MCF 10A (cell line): ENCODE results near the gene TNNT2. TPM values are rescaled to one million over a fixed set of nuclear protein-coding genes. Genes with fewer than 3 reads are reported as not detected.

Experiments used
- BruUV-seq: library from RNA; stranded (reverse); fragments of 400-500 nt; replicated peaks from 2 replicates; lab custom pipeline; 2021; lab: Mats Ljungman, UMichigan
- CTCF ChIA-PET: fragments of 300-600 bp; sonication (Branson Sonifier 250); formaldehyde crosslinking; extraction: SDS; loops from one replicate; lab custom pipeline; 2021; ENCODE audit warnings: antibody characterized with exemption, inconsistent platforms; lab: Yijun Ruan, JAX
- POLR2A ChIA-PET: fragments of 300-600, 350-650 bp; sonication (Branson Sonifier 250); formaldehyde crosslinking; extraction: SDS; loops from one replicate; lab custom pipeline; 2020; ENCODE audit warnings: antibody characterized with exemption, inconsistent platforms; lab: Yijun Ruan, JAX
- DNase-seq: peaks from one replicate; pipeline ENCODE4 v3.0.0-alpha.2; 2018; ENCODE audit not compliant: unreplicated experiment
- H3K27ac Mint-ChIP-seq: one replicate; pipeline ENCODE4 v1.8.0; 2022; ENCODE audit warnings: mild to moderate bottlenecking, low read depth, mixed read lengths; ENCODE audit not compliant: unreplicated experiment
- H3K27me3 Mint-ChIP-seq: one replicate; pipeline ENCODE4 v1.8.0; 2022; ENCODE audit warnings: mixed read lengths; ENCODE audit not compliant: insufficient read depth, unreplicated experiment
- H3K36me3 Mint-ChIP-seq: one replicate; pipeline ENCODE4 v1.8.0; 2022; ENCODE audit warnings: mild to moderate bottlenecking, moderate library complexity, mixed read lengths; ENCODE audit not compliant: insufficient read depth, unreplicated experiment
- H3K4me1 Mint-ChIP-seq: one replicate; pipeline ENCODE4 v1.8.0; 2022; ENCODE audit warnings: mixed read lengths; ENCODE audit not compliant: insufficient read depth, unreplicated experiment
- H3K4me3 Mint-ChIP-seq: one replicate; pipeline ENCODE4 v1.8.0; 2022; ENCODE audit warnings: mild to moderate bottlenecking, moderate library complexity, mixed read lengths; ENCODE audit not compliant: unreplicated experiment
- H3K9me3 Mint-ChIP-seq: one replicate; pipeline ENCODE4 v1.8.0; 2022; ENCODE audit warnings: mixed read lengths; ENCODE audit not compliant: unreplicated experiment
- intact Hi-C: fragments of 100-400 bp; cut with micrococcal nuclease; formaldehyde crosslinking; loops from 2 replicates; pipeline ENCODE4 v1.14.1; 2022
- total RNA-seq: library from RNA; stranded (reverse); gene quantifications from 2 replicates; pipeline ENCODE4 v1.2.3, GENCODE V29; 2022
- TF ChIP-seq, protein P1 (sequence below): fragments of 200-600 bp; IDR thresholded peaks from one replicate; pipeline ENCODE4 v1.8.0; 2022; ENCODE audit warnings: antibody characterized with exemption, mild to moderate bottlenecking; ENCODE audit not compliant: unreplicated experiment

TNNT2 gene
- total RNA-seq, 1 experiment from 2014 or later, result 0.37 TPM

DNA sequence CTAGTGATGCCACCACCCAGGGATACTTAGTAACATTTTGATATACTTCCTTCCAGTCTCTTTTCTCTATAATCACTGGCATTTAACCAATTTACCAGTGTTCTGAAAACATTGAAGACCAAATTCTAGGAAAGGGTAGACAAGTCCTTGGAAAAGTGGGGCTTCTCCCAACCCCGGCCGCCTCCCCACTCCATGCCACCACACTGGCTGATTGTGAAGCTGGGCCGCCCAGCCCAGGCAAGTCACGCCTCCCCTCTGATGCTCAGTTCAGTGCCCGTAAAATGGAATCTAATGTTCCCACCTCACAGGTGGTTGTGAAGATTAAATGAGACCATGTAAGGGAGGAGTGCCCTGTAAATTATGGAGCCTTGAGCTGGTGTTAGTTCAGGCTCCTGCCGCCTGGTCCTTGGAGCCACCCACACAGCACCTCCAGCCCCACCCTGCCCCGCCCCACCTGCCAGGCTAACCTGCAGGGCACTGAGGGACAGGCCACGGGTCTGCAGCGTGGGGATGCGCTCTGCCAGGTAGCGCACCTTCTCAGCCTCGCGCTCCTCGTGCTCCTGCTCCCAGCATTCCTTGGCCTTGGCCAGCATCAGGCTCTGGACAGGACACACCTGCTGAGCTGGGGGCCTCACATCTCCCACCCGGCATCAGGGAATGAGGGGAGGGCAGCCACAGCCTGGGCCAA, 36.7 kb upstream of the TNNT2 start:
- Mint-ChIP-seq H3K27ac (no peak overlapping the region), H3K36me3 (no peaks in the 10 kb centered on the region), H3K4me1 (no peaks in the 10 kb centered on the region), H3K4me3 (no peak overlapping the region), H3K9me3 (no peaks in the 10 kb centered on the region), H3K27me3 (peaks cover 39% of the 10 kb centered on the region)
- no TSS peak for BruUV-seq
- POLR2A ChIA-PET, result no interaction called here
- DNase-seq, result no peak
- CTCF ChIA-PET, result interaction anchor here (0.8 to 16.7 kb wide), 5 partner anchors 25 to 191 kb away, joined by 3 to 539 read pairs (median 4); no protein-coding TSS in a partner anchor
- intact Hi-C loops, result no loop called here
- TF ChIP-seq, protein P1, sequence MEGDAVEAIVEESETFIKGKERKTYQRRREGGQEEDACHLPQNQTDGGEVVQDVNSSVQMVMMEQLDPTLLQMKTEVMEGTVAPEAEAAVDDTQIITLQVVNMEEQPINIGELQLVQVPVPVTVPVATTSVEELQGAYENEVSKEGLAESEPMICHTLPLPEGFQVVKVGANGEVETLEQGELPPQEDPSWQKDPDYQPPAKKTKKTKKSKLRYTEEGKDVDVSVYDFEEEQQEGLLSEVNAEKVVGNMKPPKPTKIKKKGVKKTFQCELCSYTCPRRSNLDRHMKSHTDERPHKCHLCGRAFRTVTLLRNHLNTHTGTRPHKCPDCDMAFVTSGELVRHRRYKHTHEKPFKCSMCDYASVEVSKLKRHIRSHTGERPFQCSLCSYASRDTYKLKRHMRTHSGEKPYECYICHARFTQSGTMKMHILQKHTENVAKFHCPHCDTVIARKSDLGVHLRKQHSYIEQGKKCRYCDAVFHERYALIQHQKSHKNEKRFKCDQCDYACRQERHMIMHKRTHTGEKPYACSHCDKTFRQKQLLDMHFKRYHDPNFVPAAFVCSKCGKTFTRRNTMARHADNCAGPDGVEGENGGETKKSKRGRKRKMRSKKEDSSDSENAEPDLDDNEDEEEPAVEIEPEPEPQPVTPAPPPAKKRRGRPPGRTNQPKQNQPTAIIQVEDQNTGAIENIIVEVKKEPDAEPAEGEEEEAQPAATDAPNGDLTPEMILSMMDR, result no peak

DNA sequence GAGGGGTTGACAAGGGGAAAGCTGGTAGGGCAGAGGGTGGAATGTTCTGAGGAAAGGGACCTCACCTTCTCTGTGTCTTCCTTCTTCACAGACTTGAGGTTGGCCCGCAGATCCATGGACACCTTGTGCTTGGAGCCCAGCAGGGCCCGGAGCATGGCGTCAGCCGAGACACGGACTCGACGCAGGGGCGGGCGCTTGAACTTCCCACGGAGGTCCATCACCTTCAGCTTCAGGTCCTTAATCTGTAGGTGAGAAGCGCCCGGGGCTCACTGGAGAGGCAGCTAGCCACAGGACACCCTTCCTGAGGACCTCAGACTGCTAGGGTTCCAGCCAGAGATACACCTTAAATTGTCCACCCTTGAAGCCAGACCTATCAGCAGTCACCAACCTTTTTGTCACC, 33.8 kb upstream of the TNNT2 start:
- ChIA-PET POLR2A (interaction anchor here (1.1 to 1.9 kb wide), 2 partner anchors 9 to 24 kb away, joined by 3 to 4 read pairs; no protein-coding TSS in a partner anchor), CTCF (interaction anchor here (0.6 to 16.7 kb wide), 15 partner anchors 9 to 325 kb away, joined by 3 to 539 read pairs (median 8); partner anchors contain the start of gene TNNI1)
- H3K4me1 Mint-ChIP-seq, result peaks cover 5% of the 10 kb centered on the region

DNA sequence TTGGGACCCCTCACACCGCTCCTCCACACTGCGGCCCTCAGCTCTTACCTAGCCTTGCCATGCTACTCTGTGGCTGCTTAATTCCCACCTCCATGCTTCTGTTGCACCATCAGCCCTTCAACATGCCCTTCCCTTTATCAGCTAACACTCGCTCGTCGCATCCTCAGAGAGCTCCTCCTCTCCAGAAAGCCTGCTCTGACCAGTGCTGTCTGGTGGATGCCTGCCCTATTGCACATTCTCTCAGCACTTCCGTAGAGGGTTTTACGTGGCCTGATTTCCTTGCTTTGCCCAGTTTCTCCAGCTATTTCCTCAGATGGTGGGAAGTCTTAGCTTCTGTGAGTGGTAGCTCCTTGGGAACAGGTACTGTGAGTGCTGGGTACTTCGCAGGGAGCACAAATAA, 32.0 kb upstream of the TNNT2 start:
- peaks cover 5% of the 10 kb centered on the region for H3K4me1 Mint-ChIP-seq
- TF ChIP-seq, protein P1, result no peak
- POLR2A ChIA-PET, result interaction anchor here (0.6 to 1.9 kb wide), 4 partner anchors 26 to 358 kb away, joined by 3 to 4 read pairs (median 4); no protein-coding TSS in a partner anchor
- DNase-seq, result no peak
- intact Hi-C loops, result loop anchor here (2.0 kb wide), 1 partner anchor 59 kb away; the partner anchor contains the start of gene PHLDA3
- no peak overlapping the region for H3K27ac Mint-ChIP-seq
- H3K36me3 Mint-ChIP-seq, result no peaks in the 10 kb centered on the region
- peaks cover 32% of the 10 kb centered on the region for H3K27me3 Mint-ChIP-seq
- H3K9me3 Mint-ChIP-seq, result no peaks in the 10 kb centered on the region
- no TSS peak for BruUV-seq
- CTCF ChIA-PET, result interaction anchor here (0.6 to 16.7 kb wide), 39 partner anchors 9 to 366 kb away, joined by 3 to 539 read pairs (median 4); partner anchors contain the start of genes CSRP1, LAD1, TNNI1 and TNNT2
- H3K4me3 Mint-ChIP-seq, result no peak overlapping the region

More for the DNA sequence above, 33.8 kb upstream of the TNNT2 start:
- Mint-ChIP-seq H3K9me3 (no peaks in the 10 kb centered on the region), H3K27me3 (peaks cover 37% of the 10 kb centered on the region), H3K36me3 (no peaks in the 10 kb centered on the region), H3K4me3 (no peak overlapping the region), H3K27ac (no peak overlapping the region)
- BruUV-seq, result no TSS peak
- intact Hi-C loops, result no loop called here
- no peak for DNase-seq
- TF ChIP-seq, protein P1, result no peak

DNA sequence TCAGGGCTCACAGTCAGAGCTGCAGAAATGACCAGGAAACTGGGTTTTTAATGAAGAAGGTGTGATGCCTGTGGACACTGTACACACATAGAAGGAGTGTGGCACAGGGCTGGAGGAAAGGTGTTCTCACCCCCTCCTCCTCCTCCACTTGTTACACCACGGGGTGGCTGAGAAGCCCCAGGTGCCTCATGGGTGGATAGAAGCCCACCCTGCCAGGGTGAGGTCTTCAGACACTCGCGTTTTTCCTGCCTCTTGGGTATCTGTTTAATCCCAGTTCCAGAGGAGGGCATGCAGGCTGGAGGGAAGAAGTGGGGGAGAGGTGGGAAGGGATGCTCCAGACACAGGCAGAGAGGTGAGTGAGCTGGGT, 31.3 kb upstream of the TNNT2 start:
- TF ChIP-seq, protein P1, result no peak
- peaks cover 32% of the 10 kb centered on the region for H3K27me3 Mint-ChIP-seq
- ChIA-PET CTCF (interaction anchor here (0.6 to 16.7 kb wide), 44 partner anchors 9 to 365 kb away, joined by 3 to 539 read pairs (median 4); partner anchors contain the start of genes CSRP1, LAD1, TNNI1 and TNNT2), POLR2A (interaction anchor here (0.8 kb wide), 1 partner anchor 98 kb away, joined by 4 read pairs; no protein-coding TSS in a partner anchor)
- no peak overlapping the region for H3K4me3 Mint-ChIP-seq
- BruUV-seq, result no TSS peak
- H3K4me1 Mint-ChIP-seq, result peaks cover 5% of the 10 kb centered on the region
- intact Hi-C loops, result loop anchor here (1.0 to 2.0 kb wide), 4 partner anchors 24 to 155 kb away; partner anchors contain the start of gene PHLDA3
- no peak for DNase-seq
- no peaks in the 10 kb centered on the region for H3K36me3 Mint-ChIP-seq
- no peak overlapping the region for H3K27ac Mint-ChIP-seq
- H3K9me3 Mint-ChIP-seq, result no peaks in the 10 kb centered on the region
